ES-I3 (cell line): Measurements from ENCODE around the gene TMEM45B.
"Not testable (repeated sequence)": the region's sequence is repeated elsewhere in the genome, so short reads cannot be mapped to it uniquely, and the experiment has no call there.

Source experiments
- H3K36me3 ChIP-seq: 2 replicates; pipeline ENCODE4 v1.6.1; 2013; ENCODE audit warnings: mild to moderate bottlenecking, low read length, control low read depth, moderate library complexity; ENCODE audit not compliant: insufficient read depth
- H3K4me1 ChIP-seq: 2 replicates; pipeline ENCODE4 v1.6.1; 2013; ENCODE audit warnings: mild to moderate bottlenecking, control low read depth, low read length; ENCODE audit not compliant: insufficient read depth
- H3K9ac ChIP-seq: 2 replicates; pipeline ENCODE4 v1.6.1; 2013; ENCODE audit warnings: low read depth, mild to moderate bottlenecking, low read length, moderate library complexity
- H3K9me3 ChIP-seq: 2 replicates; pipeline ENCODE4 v1.6.1; 2013; ENCODE audit warnings: mild to moderate bottlenecking, low read length, moderate library complexity; ENCODE audit not compliant: control insufficient read depth, insufficient read depth

TMEM45B gene

DNA sequence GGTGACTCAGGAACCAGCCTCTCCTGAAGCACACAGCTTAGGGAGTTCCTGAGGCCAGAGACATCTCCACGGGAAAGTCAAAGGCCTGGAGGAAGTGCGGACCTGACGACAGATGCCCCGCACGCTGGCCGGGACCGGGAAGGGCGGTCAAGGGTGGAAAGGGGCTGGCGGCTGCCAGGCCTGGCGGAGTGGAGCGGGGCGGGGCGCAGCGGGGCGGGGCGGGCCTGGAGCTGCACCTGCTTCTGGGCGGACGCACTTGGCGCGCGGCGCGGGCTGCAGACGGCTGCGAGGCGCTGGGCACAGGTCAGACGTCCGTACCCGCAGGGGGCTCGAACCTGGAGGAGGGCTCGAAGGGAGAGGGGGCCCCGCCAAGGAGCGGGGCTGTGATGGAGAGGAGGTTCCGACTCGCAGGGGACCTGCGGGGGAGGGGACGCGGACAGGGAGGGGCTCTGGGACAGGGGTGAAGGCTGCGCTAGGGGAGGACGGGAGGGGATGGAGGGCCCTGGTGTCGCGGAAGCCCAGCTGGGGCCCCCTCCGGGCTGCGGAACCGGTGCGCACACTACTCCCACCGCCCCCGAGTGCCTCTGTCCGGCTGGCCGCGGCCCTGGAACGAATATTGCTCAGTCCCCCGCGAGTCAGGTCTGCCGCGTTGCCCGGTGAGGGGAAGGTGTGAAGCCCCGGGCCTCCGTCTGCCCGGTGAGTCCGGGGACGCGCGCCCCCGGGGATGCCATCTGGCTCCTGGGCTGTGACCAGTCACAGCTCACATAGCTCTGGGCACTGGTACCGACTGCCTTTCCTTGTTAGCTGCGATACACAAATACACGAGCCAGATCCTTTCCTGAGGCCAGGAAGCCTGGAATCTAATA is at the start of gene TMEM45B:
Gene TMEM45B, plus strand, starts transcription at position 253 of the 866 bp plus-strand sequence. CDS start 36,635 bp downstream, outside the sequence.
- Histone ChIP-seq H3K4me1 (no peaks in the 10 kb centered on the region), H3K9ac (no peak within 1 kb of the TSS), H3K9me3 (no peaks in the 10 kb centered on the region), H3K36me3 (no peaks in the 10 kb centered on the region)

DNA sequence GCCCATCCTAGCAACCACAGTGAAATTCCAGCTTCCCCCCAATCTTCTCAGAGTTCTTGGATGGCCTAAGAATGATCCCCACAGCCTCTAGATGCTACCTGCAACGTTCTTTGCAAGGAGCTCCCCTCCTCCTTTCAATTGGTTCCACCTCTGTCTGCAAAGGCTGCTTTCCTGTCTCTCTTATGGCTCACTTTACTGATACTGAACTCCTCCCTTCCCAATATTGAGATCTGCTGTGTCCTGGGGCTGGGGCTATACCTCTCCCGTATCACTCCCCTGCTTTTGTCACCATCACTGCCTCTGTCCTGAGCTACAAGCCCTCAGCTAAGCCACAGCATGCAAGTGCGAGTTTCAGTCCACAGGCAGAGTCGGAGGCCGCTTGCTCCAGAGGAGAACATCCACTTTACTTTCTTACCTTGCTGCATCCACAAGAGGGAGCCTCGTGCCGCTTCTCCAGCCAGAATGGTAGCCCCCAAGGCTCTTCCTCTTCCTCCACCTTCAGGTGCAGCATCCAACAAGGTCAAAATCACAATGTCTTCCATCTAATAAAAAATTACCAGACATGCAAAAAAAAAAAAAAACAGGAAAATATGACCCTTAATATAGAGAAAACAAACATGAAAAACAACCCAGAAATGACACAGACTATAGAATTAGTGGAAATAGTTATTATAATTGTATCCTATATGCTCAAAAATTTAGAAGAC is 48.6 kb upstream of the TMEM45B start:
- Histone ChIP-seq H3K36me3 (no peaks in the 10 kb centered on the region), H3K9ac (no peak overlapping the region), H3K4me1 (no peaks in the 10 kb centered on the region), H3K9me3 (no peaks in the 10 kb centered on the region)

DNA sequence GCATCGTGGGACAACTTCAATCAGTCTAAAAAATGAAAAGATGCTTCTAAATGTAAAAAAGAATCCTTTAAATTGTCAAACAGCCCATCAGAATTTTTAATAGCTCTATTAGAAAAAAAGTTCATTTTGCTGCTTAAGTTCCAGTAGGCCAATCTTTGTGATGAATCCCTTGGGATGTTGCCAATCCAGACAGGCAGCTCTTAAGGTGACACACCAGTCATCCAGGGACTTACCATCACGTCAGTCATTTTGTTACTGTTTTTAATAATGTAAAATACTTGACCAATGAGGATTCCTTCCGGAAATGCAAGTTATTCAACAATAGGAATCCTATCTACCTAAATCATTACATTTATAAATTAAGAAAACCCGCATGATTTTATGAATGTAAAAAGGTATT is 47.8 kb upstream of the TMEM45B start:
- Histone ChIP-seq H3K36me3 (no peaks in the 10 kb centered on the region), H3K9ac (no peak overlapping the region), H3K9me3 (no peaks in the 10 kb centered on the region; the same call in 1 of the 2 replicates), H3K4me1 (no peaks in the 10 kb centered on the region)

DNA sequence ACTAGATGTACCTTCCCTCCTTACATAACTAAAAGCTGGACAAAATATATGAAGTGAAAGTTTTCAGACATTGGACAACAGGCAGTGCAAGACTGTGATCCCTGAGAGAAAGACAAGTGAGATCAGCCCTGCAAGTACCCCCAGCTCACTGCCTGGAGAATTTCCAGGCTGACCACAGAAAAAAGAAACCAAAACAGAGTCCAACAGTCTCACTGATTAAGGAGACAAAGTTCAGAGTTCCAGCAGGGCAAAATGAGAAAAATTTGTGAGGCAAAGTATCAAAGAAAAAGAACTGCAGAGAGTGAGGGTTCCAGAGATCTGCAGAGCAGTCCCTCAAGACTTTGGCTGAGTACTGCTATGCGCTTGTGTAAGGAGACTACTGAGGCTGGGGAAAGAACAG is 47.3 kb upstream of the TMEM45B start:
- Histone ChIP-seq H3K9me3 (no peaks in the 10 kb centered on the region; the same call in 1 of the 2 replicates), H3K36me3 (no peaks in the 10 kb centered on the region), H3K9ac (no peak overlapping the region), H3K4me1 (no peaks in the 10 kb centered on the region)

DNA sequence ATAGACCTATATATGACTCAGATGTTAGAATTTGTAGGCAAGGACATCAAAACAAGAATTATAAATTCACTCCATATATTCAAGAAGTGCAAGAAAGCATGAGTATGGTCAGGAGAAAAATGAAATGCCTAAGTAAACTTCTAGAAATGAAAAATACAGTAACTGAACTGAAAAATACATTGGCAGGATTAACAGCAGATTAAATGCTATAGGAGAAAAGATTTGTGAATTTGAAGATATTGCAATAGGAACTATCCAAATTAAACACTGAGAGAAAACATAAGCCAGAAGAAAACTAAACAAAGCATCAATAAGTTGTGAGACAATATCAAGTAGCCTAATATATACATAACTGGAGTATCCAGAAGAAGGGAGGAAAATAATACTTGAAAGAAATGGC is 46.6 kb upstream of the TMEM45B start:
- no peak overlapping the region for H3K9ac ChIP-seq
- H3K36me3 ChIP-seq = no peaks in the 10 kb centered on the region

DNA sequence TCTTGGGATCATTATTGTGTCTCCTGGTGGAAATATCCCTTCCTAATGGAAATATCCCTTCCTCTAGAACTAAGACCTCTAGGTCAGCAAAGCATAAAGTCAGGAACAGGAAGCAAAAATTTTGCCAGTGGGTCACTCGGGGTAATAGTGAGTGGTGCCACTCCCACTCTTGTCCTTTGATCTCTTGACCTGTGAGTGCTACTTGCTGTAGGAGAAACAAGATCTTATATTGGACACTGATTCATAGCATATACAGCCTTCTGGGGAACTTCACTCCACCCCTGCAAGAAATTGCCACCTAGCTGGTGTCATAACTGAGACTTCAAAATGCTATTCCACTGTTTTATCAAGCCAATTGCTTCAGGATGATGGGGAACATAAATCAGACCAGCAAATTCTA is 44.7 kb upstream of the TMEM45B start:
- Histone ChIP-seq H3K9ac (no peak overlapping the region), H3K9me3 (no peaks in the 10 kb centered on the region; the same call in 1 of the 2 replicates), H3K36me3 (no peaks in the 10 kb centered on the region)

More for the DNA sequence above, 46.6 kb upstream of the TMEM45B start:
- H3K4me1 ChIP-seq = no peaks in the 10 kb centered on the region
- H3K9me3 ChIP-seq = no peaks in the 10 kb centered on the region; the same call in 1 of the 2 replicates

DNA sequence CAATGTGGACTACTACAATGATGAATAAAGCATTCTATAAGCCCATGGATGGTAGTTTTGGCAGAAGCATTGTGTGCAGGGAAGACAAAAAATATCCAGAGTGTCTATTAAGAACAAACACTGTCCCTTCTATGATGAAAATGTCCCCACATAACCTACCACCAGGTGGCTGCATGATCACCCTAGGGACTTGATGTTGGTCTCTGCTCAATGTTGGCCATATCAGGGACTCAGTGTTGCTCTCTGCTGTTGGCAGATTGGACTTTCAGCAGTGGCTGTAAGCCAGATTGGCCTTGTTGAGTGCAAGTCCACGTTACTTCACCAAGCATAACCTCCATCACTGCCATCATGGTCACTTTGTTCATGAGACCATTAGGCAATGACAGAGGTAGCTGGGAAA is 44.2 kb upstream of the TMEM45B start:
- not testable (repeated sequence) for H3K9ac ChIP-seq, H3K4me1 ChIP-seq, H3K36me3 ChIP-seq, H3K9me3 ChIP-seq

More for the DNA sequence above, 44.7 kb upstream of the TMEM45B start:
- H3K4me1 ChIP-seq = no peaks in the 10 kb centered on the region

DNA sequence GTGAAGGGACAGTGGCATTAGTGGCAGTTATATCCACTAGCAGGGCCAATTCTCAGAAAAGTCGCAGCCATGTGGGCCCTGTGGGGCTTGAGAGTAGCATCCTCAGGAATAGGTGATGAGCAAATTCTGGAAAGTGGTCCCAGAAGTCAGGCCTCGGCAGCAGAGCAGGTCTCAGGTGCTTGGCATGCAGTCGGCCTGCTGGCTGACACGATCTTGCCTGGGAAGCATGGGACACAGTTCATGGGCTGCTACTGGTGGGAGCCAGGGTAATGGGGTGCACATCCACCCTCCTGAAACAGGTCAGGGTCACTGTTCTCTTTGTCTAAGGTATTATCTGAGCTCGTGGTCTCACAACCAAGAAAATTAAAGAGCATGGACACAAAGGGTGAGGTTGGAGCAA is 36.8 kb upstream of the TMEM45B start:
- H3K36me3 ChIP-seq = no peaks in the 10 kb centered on the region
- H3K9me3 ChIP-seq = no peaks in the 10 kb centered on the region
- no peak overlapping the region for H3K9ac ChIP-seq
- no peaks in the 10 kb centered on the region for H3K4me1 ChIP-seq

DNA sequence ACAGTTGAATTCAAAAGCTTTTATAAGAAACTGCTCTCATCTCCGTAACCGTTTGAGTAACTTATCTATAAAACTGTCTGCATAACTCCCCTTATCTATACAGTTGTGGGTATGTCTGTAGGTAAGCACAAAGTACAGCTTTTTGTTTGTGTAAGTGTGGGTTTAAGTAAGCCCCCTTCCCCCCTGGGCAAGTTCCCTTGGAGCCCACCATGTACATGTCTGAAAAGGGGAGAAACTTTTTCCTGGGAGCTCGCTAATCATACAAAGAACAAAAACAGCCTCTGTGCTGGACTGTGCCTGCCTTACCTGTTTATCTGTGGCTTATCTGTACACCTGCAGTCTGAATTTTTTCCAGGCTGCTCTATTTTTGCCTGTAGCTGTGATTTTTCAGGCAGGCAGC is 36.3 kb upstream of the TMEM45B start:
- Histone ChIP-seq H3K4me1 (no peaks in the 10 kb centered on the region), H3K9me3 (no peaks in the 10 kb centered on the region), H3K36me3 (no peaks in the 10 kb centered on the region), H3K9ac (no peak overlapping the region)

DNA sequence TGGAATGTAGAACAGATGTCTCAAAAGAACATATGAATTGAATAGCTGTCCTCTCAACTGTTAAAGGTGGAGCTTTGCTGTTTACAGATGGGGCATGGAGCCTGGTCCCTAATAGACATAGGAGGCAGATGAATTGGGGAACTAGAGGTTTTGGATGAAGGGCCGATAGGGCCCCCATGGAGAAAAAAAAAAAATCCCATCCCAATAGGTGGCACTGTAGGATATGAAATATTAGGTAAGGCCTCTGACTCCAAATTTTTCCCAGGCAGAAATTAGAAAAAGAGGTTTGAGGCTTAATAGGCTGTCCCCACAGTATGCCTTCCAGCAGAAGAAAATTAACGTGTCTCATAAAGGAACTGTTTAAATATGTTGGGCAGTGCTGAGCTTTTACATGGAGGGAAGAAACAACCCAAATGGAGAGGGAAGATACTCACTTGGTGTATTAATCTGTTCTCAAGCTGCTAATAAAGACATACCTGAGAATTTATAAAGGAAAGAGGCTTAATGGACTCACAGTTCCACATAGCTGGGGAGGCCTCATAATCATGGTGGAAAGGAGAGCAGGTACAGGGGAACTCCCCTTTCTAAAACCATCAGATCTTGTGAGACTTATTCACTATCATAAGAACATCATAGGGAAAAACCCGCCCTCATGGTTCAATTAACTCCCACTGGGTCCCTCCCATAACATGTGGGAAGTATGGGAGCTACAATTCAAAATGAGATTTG is 30.1 kb upstream of the TMEM45B start:
- H3K36me3 ChIP-seq = no peaks in the 10 kb centered on the region
- H3K9ac ChIP-seq = no peak overlapping the region
- H3K4me1 ChIP-seq = no peaks in the 10 kb centered on the region
- no peaks in the 10 kb centered on the region for H3K9me3 ChIP-seq

DNA sequence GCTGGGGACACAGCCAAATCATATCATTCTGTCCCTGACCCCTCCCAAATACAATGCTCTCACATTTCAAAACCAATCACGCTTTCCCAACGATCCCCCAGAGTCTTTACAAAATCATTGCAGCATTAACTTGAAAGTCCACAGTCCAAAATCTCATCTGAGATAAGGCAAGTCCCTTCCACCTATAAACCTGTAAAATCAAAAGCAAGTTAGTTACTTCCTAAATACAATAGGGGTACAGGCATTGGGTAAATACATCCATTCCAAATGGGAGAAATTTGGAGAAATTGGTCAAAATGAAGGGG is 29.6 kb upstream of the TMEM45B start:
- H3K36me3 ChIP-seq, H3K9ac ChIP-seq: not testable (repeated sequence)

DNA sequence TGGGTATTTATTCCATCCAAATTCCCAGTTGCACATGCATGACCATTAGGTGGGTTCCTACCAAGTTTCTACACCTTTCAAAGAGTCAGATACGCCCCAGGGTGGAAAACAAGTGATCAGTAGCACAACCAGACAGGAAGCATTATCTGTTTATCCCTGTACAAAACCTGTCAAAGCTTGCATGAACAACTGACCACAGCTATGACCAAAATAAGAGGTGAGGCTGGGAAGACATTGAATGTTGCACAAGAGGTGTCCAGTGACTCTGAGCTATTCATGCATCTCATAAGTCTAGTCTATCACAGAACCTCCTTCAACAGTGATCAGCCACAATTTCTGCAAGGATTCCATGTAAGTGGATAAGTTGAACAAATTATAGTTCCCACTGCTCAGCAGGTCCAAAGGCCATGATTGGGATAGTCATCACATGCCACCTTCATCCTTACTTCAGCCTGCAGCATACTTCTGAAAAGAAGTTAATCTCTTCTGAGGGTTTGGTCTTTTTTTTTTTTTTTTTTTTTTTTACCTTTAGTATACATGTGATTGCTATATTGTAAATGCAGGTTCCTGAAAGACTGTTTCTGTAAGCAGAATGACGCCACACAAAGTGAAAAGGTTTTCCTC is 28.0 kb upstream of the TMEM45B start:
- no peak overlapping the region for H3K9ac ChIP-seq
- no peaks in the 10 kb centered on the region for H3K4me1 ChIP-seq
- no peaks in the 10 kb centered on the region for H3K36me3 ChIP-seq
- no peaks in the 10 kb centered on the region for H3K9me3 ChIP-seq

More for the DNA sequence above, 29.6 kb upstream of the TMEM45B start:
- H3K4me1 ChIP-seq, H3K9me3 ChIP-seq: not testable (repeated sequence)

DNA sequence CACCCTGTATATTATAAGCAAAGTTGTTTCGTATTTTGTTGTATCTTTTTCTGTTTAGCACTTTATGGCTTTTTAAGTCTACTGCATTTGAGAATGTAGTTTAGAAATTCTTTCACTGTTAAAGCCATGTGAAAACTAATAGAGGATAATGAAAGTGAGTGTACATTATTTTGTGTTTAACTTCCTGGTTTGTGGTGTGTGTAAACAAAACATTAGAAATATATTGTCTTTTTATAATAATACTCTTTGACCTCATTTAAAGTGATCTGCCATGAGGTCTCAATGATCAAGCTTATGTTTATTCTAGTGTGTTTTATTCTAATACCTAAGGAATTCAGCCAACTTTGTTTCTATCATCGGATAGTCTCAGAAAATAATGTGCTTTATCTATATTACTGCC is 27.4 kb upstream of the TMEM45B start:
- Histone ChIP-seq H3K36me3 (no peaks in the 10 kb centered on the region), H3K4me1 (no peaks in the 10 kb centered on the region), H3K9ac (no peak overlapping the region), H3K9me3 (no peaks in the 10 kb centered on the region)

DNA sequence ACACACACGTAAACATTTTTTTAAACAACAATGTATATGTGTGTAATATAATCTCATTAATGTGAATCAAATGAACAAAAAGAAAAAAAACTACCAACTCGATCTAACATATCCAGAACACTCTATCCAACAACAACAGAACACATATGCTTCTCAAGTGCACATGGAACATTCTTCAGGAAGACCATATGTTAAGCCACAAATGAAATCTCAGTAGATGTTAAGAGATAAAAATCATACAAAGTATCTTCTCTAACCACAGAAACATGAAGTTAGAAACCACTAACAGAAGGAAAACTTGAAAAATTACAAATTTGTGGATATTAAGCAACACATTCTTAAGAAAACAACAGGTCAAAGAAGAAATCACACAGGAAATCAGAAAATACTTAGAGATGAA is 25.5 kb upstream of the TMEM45B start:
- Histone ChIP-seq H3K9me3 (peaks cover 2% of the 10 kb centered on the region; the same call in 1 of the 2 replicates), H3K9ac (no peak overlapping the region), H3K4me1 (no peaks in the 10 kb centered on the region), H3K36me3 (no peaks in the 10 kb centered on the region)
